Left renal pelvis (tissue), 4 donors: ENCODE results near the gene KRTCAP2. TPM values are rescaled to one million over a fixed set of nuclear protein-coding genes. Genes with fewer than 3 reads are reported as not detected.
A peak's percentile ranks its signal among the peaks of the same experiment; 100 is the strongest.
"Not testable (repeated sequence)": the region's sequence is repeated elsewhere in the genome, so short reads cannot be mapped to it uniquely, and the experiment has no call there.

Experiments used
- DNase-seq, 4 donors: peaks; one replicate each; pipeline ENCODE4 v3.0.0-alpha.2; 2013; ENCODE audit warnings: low read depth in 4 of 4, low spot score in 3 of 4
- polyA plus RNA-seq, 4 donors: library from polyadenylated mRNA; unstranded; fragments of 120-200 nt; gene quantifications; one replicate each; pipeline ENCODE4 v1.2.1, GENCODE V29; 2013; ENCODE audit not compliant: insufficient read length in 4 of 4

The KRTCAP2 gene
- polyA plus RNA-seq = 100 to 1,000 TPM; 139 to 182 (median 152) TPM

DNA sequence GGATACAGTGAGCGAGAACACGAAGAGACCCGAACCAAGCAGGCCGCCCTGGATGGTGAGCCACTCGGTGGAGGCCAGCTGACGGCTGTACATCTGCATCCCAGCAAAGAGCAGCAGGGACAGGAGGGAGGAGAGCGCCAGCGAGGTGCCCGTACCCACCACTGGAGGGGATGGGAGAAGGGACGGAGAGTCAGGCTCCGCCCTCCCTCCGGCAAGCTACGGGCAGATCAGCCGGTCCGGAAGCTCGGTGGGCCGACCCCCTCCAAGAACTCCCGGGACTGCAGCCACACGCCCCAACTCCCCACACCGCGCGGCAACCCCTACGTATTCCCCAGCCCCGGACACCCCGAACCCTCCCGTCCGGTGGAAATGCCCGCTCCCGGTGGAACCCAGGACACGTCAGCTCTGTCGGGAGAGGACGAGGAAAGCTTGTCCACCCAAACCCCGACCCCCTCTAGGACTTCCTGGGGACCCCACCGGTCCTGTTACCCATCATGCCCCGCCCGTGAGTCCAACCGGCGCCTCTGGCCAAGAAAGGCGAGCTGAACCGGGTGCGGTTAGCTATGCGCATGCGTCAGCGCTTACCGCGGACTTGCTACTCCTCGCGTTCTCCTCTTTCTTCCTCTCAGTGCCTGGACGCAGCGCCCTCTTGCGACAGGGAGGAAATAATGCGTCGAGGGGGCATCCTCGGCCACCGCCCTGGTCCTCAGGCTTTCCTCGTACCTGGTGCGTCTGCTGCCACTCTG, at the start of gene KRTCAP2:
Gene KRTCAP2, minus strand, starts transcription at position 573 of the 746 bp plus-strand sequence. Its CDS starts 80 bp downstream, at position 493.
- peak in 3 of 4 donors; percentile 88 to 92 (median 92) for DNase-seq

- not testable (repeated sequence) for DNase-seq
Measured at GRCh38 chr1:155220211-155220965, 47.3 kb upstream of the KRTCAP2 start.

DNA sequence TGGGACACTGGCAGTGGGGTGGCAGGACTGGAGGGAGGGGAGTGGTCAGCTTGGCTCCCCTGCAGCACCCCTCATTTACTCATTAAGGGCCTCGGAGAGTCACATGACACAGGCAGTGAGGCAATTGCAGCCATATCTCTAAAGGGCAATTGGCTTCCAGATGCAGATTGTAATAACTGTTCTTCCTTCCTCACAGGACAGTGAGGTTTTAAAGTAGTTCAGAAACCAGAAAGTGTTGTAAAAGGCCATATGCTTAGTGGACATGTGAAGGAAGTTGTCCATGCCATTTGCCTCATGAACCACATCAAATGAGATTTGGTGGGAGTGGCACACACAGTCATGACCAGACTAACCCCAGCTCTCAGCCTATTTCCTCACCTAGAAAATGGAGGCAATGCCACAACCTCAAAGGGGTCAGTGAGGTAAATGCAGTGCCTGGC, 46.5 kb upstream of the KRTCAP2 start:
- no peak for DNase-seq

DNA sequence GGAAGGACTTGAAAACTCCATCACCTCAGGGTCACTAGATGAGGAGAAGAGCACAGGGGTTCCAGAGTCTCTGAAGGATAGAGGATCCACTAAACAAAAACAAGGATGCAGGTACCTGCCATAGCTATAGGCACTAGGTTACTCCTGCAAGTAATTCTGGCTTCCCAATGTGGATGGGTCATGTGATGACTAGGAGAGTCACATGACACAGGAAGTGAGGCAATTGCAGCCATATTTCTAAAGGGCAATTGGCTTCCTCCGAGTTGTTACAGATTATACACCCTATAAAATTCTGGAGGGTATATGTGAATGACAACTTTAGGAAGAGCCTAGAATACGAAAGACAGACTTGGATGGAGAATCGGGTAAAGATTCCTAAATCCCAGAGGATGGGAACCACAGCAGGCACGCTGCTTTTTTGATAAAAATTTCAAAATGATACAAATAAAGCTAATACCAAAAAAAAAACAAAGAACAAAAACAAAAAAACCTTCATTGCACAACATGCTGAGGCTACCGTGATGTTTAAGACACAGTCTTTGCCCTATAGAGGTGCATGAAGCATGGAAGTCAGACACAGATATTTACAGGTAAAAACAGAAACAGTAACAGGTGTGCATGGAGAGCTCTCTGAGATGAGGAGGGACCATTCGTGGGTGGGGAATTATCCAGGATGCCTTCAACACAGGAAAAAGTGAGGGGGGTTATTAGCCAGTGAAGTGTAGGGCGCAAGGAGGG, 45.9 kb upstream of the KRTCAP2 start:
- DNase-seq = no peak

DNA sequence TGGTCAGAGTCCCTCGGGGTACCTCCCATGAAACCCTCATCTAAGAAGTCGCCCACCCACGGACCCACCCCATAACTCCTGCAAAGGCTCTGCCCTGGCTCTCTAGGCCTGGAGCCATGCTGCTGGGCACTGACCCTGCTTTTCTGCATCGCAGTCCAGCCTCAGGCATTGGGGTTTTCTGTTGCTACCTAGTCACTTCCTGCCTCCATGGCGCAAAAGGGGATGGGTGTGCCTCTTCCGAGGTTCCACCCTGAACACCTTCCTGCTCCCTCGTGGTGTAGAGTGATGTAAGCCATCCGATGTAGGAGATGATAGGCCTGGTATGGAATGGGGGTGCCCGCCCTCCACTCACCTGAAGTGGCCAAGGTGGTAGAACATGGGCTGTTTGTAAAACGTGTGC, 41.6 kb upstream of the KRTCAP2 start:
- not testable (repeated sequence) for DNase-seq

DNA sequence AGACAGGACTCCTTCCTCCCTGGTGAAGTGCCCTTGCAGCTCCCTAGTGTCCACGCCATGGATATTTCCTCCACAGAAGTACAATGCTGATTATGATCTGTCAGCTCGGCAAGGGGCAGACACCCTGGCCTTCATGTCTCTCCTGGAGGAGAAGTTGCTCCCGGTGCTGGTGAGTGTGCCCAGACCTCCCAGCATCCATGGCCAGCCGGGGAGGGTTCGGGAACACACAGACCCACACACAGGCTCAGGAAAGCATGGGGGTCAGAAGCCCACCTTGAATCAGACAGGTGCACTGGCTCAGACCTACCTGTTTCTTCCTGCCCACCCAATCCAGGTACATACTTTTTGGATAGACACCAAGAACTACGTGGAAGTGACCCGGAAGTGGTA, 38.9 kb upstream of the KRTCAP2 start:
- not testable (repeated sequence) for DNase-seq

GRCh38 chr1:155211381-155212050, 38.4 kb upstream of the KRTCAP2 start:
- not testable (repeated sequence) for DNase-seq

DNA sequence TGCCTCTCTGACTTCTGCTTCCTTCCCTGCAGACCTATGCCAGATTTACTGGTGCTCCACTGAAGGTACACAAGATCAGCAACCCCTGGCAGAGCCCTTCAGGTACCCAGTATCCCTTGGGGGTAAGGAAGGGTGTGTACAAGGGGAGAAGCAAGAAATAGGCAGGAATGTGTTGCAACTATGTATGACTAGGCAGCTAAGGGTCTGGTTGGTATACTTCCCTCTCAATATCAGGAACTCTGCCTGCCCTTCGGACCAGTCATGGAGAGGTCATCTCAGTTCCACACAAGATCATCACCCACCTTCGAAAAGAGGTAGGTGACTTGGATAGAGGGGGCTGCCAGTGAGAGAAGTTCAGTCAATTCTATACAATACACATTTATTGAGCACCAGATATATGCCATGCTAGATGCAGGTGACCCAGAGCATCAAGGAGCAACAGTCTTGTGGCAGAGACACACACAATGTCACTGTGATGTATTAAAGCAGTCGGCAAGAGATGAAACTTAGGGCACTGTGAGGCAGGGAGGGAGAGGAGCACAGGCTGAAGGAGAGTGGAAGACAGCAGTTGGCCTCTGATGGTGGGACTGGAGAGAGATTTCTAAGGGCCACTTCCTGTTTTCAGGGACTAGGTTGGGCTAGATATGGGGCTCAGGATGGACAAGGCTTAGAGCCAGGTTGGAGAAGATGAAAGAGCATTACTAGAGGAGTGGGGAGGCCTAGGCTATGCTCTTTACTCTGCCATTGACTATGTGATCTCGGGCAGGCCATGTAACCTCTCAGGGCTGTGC, 37.4 kb upstream of the KRTCAP2 start:
- DNase-seq = no peak

DNA sequence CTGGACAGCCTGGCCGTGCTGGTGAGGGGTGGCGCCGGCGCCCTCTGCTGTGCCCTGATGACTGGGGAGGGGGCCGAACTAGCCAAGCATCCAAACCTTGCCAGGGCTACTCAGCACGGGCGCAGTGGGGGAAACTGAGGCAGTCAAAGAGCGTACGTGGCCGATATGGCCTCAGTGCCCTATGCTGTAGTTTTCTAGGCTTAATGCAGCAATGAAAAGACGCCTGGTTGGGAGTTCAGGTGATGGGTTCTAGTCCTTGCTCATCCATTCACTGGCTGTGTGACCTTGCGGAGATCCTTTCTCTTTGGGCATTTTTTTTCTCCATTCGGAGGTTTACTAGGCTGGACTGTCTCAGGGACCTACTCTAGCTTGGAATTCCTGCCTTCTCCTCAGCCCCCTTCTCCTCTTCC, 36.2 kb upstream of the KRTCAP2 start:
- no peak for DNase-seq

DNA sequence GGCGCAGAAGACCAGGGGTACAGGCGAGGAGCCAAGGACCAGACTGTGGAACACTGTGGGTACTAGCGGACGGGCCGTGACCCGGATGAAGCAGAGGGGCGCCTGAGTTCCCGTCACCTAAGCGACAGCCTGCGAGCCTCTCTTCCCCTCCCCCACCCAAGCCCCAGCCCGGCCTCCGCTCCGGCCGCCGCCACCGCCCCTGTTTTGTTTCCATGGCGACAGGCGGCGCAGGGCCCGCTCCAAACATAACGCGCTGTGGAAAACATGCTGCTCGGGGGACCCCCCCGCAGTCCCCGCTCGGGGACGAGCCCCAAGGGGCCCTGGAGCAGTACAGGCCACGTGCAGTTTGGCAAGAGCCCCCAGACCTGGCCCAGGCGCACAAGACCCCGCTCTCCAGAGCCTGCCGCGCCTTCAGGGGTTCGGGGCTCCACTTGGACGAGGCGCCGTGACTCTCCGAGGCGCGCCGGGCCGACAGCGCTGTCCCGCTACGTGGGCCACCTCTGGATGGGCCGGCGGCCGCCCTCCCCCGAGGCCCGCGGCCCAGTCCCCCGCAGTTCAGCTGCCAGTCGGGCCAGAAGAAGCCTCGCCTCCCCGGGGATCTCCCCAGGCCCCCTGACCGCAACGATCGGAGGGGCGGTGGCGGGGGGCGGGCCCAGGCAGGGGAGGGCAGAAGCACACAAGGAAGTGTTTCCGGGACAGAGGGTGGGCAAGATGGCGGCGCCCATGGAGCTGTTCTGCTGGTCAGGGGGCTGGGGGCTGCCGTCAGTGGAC, 35.6 kb upstream of the KRTCAP2 start, which contains the start of gene MTX1:
Gene MTX1, plus strand, starts transcription at position 155 of the 771 bp plus-strand sequence. Its CDS starts 110 bp downstream, at position 265.
- DNase-seq = peak in 1 of 4 donors; percentile 83

GRCh38 chr1:155207806-155208540, 34.9 kb upstream of the KRTCAP2 start, which contains the start of gene THBS3:
THBS3 (minus strand) TSS chr1:155207897; CDS start chr1:155207876, 21 bp downstream.
- DNase-seq = no peak

- DNase-seq = no peak
Measured at GRCh38 chr1:155206891-155207805, 34.0 kb upstream of the KRTCAP2 start.

DNA sequence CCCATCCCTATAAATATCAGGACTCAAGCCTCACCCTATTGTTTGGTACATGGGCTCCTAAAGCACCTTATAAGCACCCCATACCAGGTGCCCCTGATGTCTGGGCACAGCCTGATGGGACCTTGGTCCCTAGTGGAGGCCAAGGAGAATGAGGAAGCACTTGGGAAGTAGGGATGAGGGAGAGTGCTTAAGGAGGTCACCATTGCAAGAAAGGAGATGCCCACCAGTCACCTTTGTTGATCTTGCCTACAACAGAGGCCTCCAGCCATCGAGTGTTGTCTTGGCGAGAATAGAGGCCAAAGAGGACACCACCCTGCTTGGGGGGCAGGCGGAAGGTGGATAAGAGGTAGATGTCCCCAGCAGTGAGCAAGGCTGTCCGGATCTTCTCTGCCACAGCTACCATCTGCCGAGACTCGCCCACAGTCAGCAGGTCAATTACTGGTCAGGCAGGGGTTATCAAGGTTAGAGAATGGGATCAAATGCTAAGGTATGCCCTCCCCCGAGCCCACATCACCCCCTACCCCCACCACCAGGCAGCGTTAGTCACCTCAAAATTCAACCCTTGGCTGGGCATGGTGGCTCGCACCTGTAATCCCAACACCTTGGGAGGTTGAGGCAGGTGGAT, 33.0 kb upstream of the KRTCAP2 start:
- DNase-seq = no peak

DNA sequence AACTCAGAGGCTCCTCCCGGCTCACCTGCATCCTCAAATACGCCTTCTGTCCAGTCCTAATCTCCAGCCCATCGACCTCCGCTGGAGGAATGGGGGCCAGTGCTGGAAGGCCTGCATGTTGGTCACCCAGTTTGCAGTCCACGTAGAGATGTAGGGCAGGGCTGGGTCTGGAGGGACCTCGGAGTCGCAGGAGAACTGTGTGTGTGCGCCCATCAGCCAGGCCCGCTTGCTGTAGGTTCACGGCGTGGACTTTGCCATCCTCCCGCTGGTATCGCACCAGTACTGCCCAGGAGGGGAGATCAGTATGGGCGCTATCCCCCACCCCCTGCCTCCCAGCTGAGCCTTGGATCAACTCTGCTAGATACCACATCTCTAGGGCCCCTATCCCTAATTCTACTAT, 31.9 kb upstream of the KRTCAP2 start:
- DNase-seq = no peak

DNA sequence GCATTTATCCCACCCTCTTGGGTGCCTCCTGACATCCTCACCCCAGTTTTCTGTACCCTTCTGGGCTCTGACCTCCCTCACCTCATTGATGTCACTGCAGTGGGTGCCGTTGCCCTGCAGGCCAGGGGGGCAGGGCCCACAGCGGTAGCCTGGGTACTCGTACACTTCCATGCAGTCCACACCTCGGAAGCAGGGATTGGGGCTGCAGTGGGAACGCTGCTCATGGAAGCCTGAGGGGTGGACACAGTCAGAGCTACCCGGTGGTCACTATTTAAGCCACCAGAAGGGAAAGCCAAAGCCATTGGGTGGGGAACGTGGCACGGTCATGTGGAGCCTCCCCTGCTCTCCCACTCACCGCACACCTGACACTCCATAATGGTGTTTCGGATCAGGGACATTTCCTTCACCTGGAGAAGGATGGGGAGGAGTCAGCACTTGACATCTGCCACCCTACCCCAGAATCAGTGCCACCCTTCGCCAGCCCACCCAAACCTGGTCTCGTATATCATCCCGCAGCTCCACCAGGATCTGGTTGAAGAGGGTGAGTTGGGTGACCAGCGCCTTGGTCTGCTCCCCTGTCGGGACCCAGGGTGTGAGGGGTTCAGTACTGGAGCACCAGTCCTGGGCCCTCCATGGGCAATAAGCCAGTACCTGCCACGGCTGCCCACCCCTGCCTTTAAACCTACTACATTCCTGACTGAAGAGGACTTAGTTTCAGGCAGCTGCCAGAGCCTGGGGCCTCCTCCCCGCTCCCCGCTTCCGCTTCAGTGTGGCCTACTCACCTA, 29.8 kb upstream of the KRTCAP2 start:
- no peak for DNase-seq

DNA sequence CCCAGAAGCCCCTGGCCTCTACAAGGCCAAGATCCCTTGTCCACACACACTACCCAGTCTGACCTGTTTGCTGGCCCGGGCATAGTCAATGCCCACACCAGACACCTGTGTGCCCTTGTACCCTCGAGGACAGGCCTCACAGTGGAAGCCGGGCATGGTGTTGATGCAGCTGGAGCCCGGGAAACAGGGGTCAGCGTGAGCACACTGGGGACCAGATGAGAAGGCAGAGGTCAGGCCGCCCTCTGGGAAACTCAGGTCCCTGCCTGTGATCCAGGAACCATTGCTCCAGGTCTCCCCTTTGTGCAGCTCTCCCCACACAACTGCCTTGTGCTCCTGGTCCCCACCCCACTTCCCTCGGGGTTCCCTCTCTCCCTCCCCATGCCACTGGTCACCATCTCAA, 29.1 kb upstream of the KRTCAP2 start:
- DNase-seq = no peak
